ENCODE data around the gene DVL2. TPM values are rescaled to one million over a fixed set of nuclear protein-coding genes. Genes with fewer than 3 reads are reported as not detected.
A peak's percentile ranks its signal among the peaks of the same experiment; 100 is the strongest.

Gene DVL2
- total and polyA plus RNA-seq, 4 donors = 22.2 to 57.5 (median 35.2) TPM

- WGBS, 2 donors = 47 to 77% methylated on average over 27 of the region's 37 CpGs
- Histone ChIP-seq H3K4me1 (ENCODE audit: control insufficient read depth in 5 of 5, insufficient read depth in 5 of 5, low read length in 5 of 5) (peaks cover 0 to 40% (median 7%) of the 10 kb centered on the region in 5 donors), H3K4me3 (no peak overlapping the region), H3K9ac (ENCODE audit: insufficient read depth in 1 of 2, low read length in 2 of 2) (peak overlapping the region in 1 of 2 donors; percentile 64), H3K27me3 (ENCODE audit: control insufficient read depth in 3 of 3, insufficient read depth in 3 of 3, low read length in 2 of 3) (no peaks in the 10 kb centered on the region), H3K9me3 (ENCODE audit: control insufficient read depth in 4 of 4, insufficient read depth in 3 of 4, low read length in 3 of 4) (no peaks in the 10 kb centered on the region), H3K27ac (ENCODE audit: low read depth in 1 of 2, low read length in 1 of 2) (no peak overlapping the region), H3K36me3 (ENCODE audit: control insufficient read depth in 4 of 4, insufficient read depth in 4 of 4, low read length in 4 of 4) (no peaks in the 10 kb centered on the region)
- peak in 1 of 3 donors; percentile 37 for DNase-seq
- TF ChIP-seq CTCF (IDR thresholded peaks at IDR 0.05; ENCODE audit: control extremely low read depth, extremely low read depth) = no peak
- no peak for ATAC-seq (ENCODE audit: insufficient read depth, low FRiP score)
These were observed 22.6 kb downstream of the DVL2 start for GRCh38 chr17:7211491-7212273.

GRCh38 chr17:7208754-7209460, 25.4 kb downstream of the DVL2 start:
- TF ChIP-seq CTCF (IDR thresholded peaks at IDR 0.05; ENCODE audit: control extremely low read depth, extremely low read depth) = no peak
- H3K27me3 ChIP-seq (ENCODE audit: control insufficient read depth in 3 of 3, insufficient read depth in 3 of 3, low read length in 2 of 3) = no peaks in the 10 kb centered on the region
- no peak overlapping the region for H3K4me3 ChIP-seq
- ATAC-seq (ENCODE audit: insufficient read depth, low FRiP score) (no peak), DNase-seq (peak in 1 of 3 donors; percentile 42)
- no peaks in the 10 kb centered on the region for H3K9me3 ChIP-seq (ENCODE audit: control insufficient read depth in 4 of 4, insufficient read depth in 3 of 4, low read length in 3 of 4)
- no peaks in the 10 kb centered on the region for H3K36me3 ChIP-seq (ENCODE audit: control insufficient read depth in 4 of 4, insufficient read depth in 4 of 4, low read length in 4 of 4)
- no peak overlapping the region for H3K9ac ChIP-seq (ENCODE audit: insufficient read depth in 1 of 2, low read length in 2 of 2)
- WGBS, 2 donors = 91 to 96% methylated on average over 9 of the region's 9 CpGs
- no peak overlapping the region for H3K27ac ChIP-seq (ENCODE audit: low read depth in 1 of 2, low read length in 1 of 2)
- H3K4me1 ChIP-seq (ENCODE audit: control insufficient read depth in 5 of 5, insufficient read depth in 5 of 5, low read length in 5 of 5) = peaks cover 0 to 31% (median 7%) of the 10 kb centered on the region in 5 donors

GRCh38 chr17:7208027-7208571, 26.2 kb downstream of the DVL2 start:
- no peak overlapping the region for H3K27ac ChIP-seq (ENCODE audit: low read depth in 1 of 2, low read length in 1 of 2)
- H3K36me3 ChIP-seq (ENCODE audit: control insufficient read depth in 4 of 4, insufficient read depth in 4 of 4, low read length in 4 of 4) = peaks cover 0 to 3% (median 2%) of the 10 kb centered on the region in 4 donors
- no peaks in the 10 kb centered on the region for H3K27me3 ChIP-seq (ENCODE audit: control insufficient read depth in 3 of 3, insufficient read depth in 3 of 3, low read length in 2 of 3)
- peaks cover 0 to 25% (median 6%) of the 10 kb centered on the region in 5 donors for H3K4me1 ChIP-seq (ENCODE audit: control insufficient read depth in 5 of 5, insufficient read depth in 5 of 5, low read length in 5 of 5)
- ATAC-seq (ENCODE audit: insufficient read depth, low FRiP score) (no peak), DNase-seq (no peak)
- no peak for TF ChIP-seq CTCF (IDR thresholded peaks at IDR 0.05; ENCODE audit: control extremely low read depth, extremely low read depth)
- no peaks in the 10 kb centered on the region for H3K9me3 ChIP-seq (ENCODE audit: control insufficient read depth in 4 of 4, insufficient read depth in 3 of 4, low read length in 3 of 4)
- no peak overlapping the region for H3K9ac ChIP-seq (ENCODE audit: insufficient read depth in 1 of 2, low read length in 2 of 2)
- WGBS, 2 donors = 73 to 81% methylated on average over 21 of the region's 21 CpGs
- H3K4me3 ChIP-seq = no peak overlapping the region

All from lung (tissue), 12 donors.